ENCODE measurements around the gene ADAM30.

Gene ADAM30

DNA sequence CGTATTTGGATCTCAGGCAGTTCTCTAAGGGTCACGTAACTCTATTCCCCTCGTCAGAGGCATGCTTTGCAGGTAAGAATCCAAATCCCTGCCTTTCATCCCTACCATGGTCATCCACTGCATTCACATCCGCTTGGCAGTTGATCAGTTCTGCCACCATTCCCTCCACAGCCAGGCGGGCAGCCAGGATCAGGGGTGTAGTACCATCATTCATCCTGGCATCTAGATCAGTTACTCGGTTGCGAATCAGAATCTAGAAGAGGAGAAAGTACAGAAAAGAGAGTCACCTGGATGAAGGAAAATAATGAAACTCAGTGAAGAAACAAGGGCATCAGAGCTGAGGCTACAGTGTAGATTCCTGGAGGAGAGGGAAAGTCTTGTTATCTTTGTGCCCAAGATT lies 22.0 kb upstream of the ADAM30 start:
- Mint-ChIP-seq H3K27ac (no peak overlapping the region), H3K4me3 (no peak overlapping the region)

GRCh38 chr1:119917304-119918055 lies 21.2 kb upstream of the ADAM30 start:
- Mint-ChIP-seq H3K9me3 (no peaks in the 10 kb centered on the region), H3K36me3 (peaks cover 66% of the 10 kb centered on the region), H3K4me3 (no peak overlapping the region), H3K27me3 (no peaks in the 10 kb centered on the region), H3K4me1 (no peaks in the 10 kb centered on the region), H3K27ac (peak overlapping the region; percentile 21)
- no peak for DNase-seq
- CTCF ChIA-PET, result interaction anchor here (1.1 kb wide), 1 partner anchor 32 kb away, joined by 4 read pairs; no protein-coding TSS in a partner anchor

More for the DNA sequence above, 22.0 kb upstream of the ADAM30 start:
- H3K9me3 Mint-ChIP-seq, result no peaks in the 10 kb centered on the region
- no peaks in the 10 kb centered on the region for H3K27me3 Mint-ChIP-seq
- CTCF ChIA-PET, result no interaction called here
- no peaks in the 10 kb centered on the region for H3K4me1 Mint-ChIP-seq
- no peak for DNase-seq
- H3K36me3 Mint-ChIP-seq, result peaks cover 68% of the 10 kb centered on the region

DNA sequence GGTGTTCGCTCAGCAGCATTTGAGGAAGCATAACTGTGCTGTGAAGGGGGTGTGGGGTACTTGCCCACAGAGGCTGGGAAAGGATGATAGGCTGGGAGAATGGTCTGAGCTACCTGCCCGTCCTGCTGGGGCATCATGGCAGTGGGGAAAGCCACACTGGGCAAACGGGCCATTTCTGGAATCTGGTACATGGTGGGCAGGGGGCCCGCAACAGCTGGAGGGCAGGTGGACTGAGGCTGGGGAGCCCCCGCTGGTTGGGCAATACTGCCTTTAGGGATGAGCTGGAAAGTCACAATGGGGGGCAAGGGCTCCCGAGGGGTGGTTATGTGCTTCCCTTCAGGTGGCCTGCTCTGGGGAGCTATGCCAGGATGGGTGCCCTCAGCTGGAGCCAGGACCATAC lies 19.2 kb upstream of the ADAM30 start:
- Mint-ChIP-seq H3K4me3 (no peak overlapping the region), H3K36me3 (peaks cover 53% of the 10 kb centered on the region), H3K9me3 (no peaks in the 10 kb centered on the region), H3K27ac (no peak overlapping the region), H3K4me1 (peaks cover 4% of the 10 kb centered on the region), H3K27me3 (no peaks in the 10 kb centered on the region)
- DNase-seq, result no peak
- CTCF ChIA-PET, result no interaction called here

- Mint-ChIP-seq H3K36me3 (peaks cover 48% of the 10 kb centered on the region), H3K27ac (no peak overlapping the region), H3K4me3 (no peak overlapping the region), H3K27me3 (no peaks in the 10 kb centered on the region), H3K4me1 (peaks cover 6% of the 10 kb centered on the region), H3K9me3 (no peaks in the 10 kb centered on the region)
- CTCF ChIA-PET, result no interaction called here
- DNase-seq, result no peak
Observed at GRCh38 chr1:119914071-119914470, 17.8 kb upstream of the ADAM30 start.

DNA sequence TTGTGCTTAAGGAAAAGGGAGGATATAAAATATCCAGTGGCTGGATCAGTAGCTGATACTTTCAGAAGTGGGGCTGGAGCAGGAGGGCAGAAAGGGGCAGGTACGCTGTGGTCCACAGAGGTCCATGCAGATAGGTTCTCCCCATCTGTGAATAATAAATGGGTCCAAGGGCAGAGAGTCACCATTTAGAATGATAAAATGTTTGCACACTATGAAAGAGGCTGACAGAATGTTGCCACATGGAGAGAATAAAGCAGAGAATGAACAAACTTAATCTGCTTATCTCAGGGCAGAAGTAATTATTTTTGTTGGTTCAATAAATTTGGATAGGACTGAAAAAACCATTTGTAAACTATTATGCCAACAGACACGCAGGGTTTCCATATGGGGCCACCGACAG lies 16.6 kb upstream of the ADAM30 start:
- H3K36me3 Mint-ChIP-seq, result peaks cover 41% of the 10 kb centered on the region
- H3K27ac Mint-ChIP-seq, result no peak overlapping the region
- no peaks in the 10 kb centered on the region for H3K9me3 Mint-ChIP-seq
- CTCF ChIA-PET, result no interaction called here
- H3K4me3 Mint-ChIP-seq, result no peak overlapping the region
- no peaks in the 10 kb centered on the region for H3K27me3 Mint-ChIP-seq
- no peak for DNase-seq
- H3K4me1 Mint-ChIP-seq, result peaks cover 6% of the 10 kb centered on the region

DNA sequence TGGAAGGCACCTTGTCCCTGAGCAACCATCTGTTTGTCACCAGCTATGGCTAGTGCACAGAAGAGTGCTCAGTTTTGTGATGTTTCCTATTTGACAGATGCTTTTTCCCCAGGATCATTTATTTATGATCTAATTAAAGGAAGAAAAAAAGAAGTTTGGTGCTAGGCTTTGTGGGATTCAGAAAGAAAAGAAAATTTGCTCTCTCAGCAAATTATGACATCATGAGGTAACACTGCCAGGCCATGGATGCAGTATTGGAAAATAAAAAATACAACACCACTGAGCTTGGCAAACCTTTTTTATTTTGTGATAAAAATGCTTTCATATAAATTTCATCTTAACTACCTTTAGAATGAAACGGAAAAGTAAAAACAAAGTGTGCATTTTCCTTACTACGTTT lies 15.5 kb upstream of the ADAM30 start:
- Mint-ChIP-seq H3K36me3 (peaks cover 33% of the 10 kb centered on the region), H3K27ac (no peak overlapping the region), H3K4me1 (peaks cover 6% of the 10 kb centered on the region), H3K4me3 (no peak overlapping the region), H3K27me3 (peaks cover 8% of the 10 kb centered on the region), H3K9me3 (no peaks in the 10 kb centered on the region)
- no peak for DNase-seq
- CTCF ChIA-PET, result interaction anchor here (1.2 kb wide), 1 partner anchor 42 kb away, joined by 3 read pairs; no protein-coding TSS in a partner anchor

- Mint-ChIP-seq H3K4me1 (peaks cover 6% of the 10 kb centered on the region), H3K9me3 (peaks cover 5% of the 10 kb centered on the region), H3K36me3 (peaks cover 21% of the 10 kb centered on the region), H3K27ac (no peak overlapping the region), H3K4me3 (no peak overlapping the region), H3K27me3 (peaks cover 17% of the 10 kb centered on the region)
- CTCF ChIA-PET, result interaction anchor here (1.2 to 1.3 kb wide), 2 partner anchors 33 to 41 kb away, joined by 3 read pairs; no protein-coding TSS in a partner anchor
- no peak for DNase-seq
Observed at GRCh38 chr1:119910618-119911017, 14.3 kb upstream of the ADAM30 start.

- no peak overlapping the region for H3K27ac Mint-ChIP-seq
- peaks cover 7% of the 10 kb centered on the region for H3K9me3 Mint-ChIP-seq
- peaks cover 15% of the 10 kb centered on the region for H3K36me3 Mint-ChIP-seq
- peaks cover 17% of the 10 kb centered on the region for H3K27me3 Mint-ChIP-seq
- peaks cover 6% of the 10 kb centered on the region for H3K4me1 Mint-ChIP-seq
- DNase-seq, result no peak
- no peak overlapping the region for H3K4me3 Mint-ChIP-seq
- CTCF ChIA-PET, result interaction anchor here (1.3 kb wide), 1 partner anchor 33 kb away, joined by 3 read pairs; no protein-coding TSS in a partner anchor
Observed at GRCh38 chr1:119909890-119910596, 13.7 kb upstream of the ADAM30 start.

DNA sequence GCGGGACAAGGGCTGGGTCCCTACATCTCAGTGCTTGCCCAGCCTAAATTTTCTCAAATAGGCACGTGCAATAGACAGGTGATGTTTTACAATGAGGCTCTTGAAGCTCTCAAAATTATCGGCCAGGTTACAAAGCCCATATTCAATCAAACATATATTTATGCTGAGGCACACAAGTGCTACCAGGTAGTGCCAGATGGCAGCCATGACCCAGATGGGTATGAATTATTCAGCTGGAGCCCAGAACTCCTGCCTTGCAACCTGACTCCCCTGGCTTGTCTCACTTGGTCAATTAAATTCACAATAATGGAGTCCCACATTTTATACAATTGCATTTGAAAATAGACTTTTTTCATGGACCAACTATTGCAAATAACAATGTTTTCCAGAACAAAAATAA lies 12.3 kb upstream of the ADAM30 start:
- Mint-ChIP-seq H3K27me3 (peaks cover 23% of the 10 kb centered on the region), H3K4me3 (no peak overlapping the region), H3K4me1 (peaks cover 6% of the 10 kb centered on the region), H3K9me3 (peaks cover 10% of the 10 kb centered on the region), H3K27ac (no peak overlapping the region), H3K36me3 (peaks cover 5% of the 10 kb centered on the region)
- no peak for DNase-seq
- CTCF ChIA-PET, result interaction anchor here (1.4 kb wide), 1 partner anchor 11 kb away, joined by 5 read pairs; no protein-coding TSS in a partner anchor

- Mint-ChIP-seq H3K27ac (no peak overlapping the region), H3K4me1 (peaks cover 6% of the 10 kb centered on the region), H3K36me3 (no peaks in the 10 kb centered on the region), H3K9me3 (peaks cover 10% of the 10 kb centered on the region), H3K4me3 (no peak overlapping the region), H3K27me3 (peaks cover 38% of the 10 kb centered on the region)
- CTCF ChIA-PET, result interaction anchor here (1.0 to 1.4 kb wide), 2 partner anchors 12 to 23 kb away, joined by 3 to 4 read pairs; no protein-coding TSS in a partner anchor
- no peak for DNase-seq
Observed at GRCh38 chr1:119906927-119907652, 10.8 kb upstream of the ADAM30 start.

- CTCF ChIA-PET, result no interaction called here
- Mint-ChIP-seq H3K9me3 (peaks cover 10% of the 10 kb centered on the region), H3K27me3 (peaks cover 38% of the 10 kb centered on the region), H3K27ac (no peak overlapping the region), H3K4me3 (no peak overlapping the region), H3K4me1 (no peaks in the 10 kb centered on the region), H3K36me3 (no peaks in the 10 kb centered on the region)
- DNase-seq, result no peak
Observed at GRCh38 chr1:119903443-119903835, 7.1 kb upstream of the ADAM30 start.

DNA sequence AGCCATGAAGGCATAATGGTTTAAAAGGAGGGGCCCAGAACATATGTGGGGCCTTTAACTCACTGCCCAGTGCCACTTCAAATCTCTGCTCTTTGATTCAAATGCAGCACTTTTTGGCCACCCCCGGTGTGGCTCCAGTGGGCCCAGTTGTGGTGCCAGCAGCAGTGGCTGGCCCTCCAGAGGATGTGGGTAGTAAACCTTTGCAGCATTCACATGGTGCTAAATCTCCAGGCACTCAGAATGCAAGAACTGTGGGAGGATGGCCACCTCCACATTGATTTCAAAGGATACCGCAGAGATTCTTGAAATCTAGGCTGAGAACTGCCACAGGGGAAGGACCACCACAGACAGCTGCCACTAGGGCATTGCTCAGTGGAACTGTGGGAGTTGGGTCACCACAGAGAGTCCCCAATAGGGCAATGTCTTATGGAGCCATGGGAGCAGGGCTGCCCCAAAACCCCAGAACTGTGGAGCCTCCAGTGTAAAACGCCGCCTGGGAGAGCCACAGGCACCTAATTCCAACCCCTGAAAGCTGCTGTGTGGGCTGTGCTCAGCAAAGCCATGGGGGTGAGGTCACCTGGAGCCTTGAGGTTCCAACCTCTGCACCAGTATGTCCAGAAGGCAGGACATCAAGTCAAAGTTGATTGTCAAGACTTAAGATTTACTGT lies 6.6 kb upstream of the ADAM30 start:
- CTCF ChIA-PET, result no interaction called here
- Mint-ChIP-seq H3K4me3 (no peak overlapping the region), H3K4me1 (no peaks in the 10 kb centered on the region)

DNA sequence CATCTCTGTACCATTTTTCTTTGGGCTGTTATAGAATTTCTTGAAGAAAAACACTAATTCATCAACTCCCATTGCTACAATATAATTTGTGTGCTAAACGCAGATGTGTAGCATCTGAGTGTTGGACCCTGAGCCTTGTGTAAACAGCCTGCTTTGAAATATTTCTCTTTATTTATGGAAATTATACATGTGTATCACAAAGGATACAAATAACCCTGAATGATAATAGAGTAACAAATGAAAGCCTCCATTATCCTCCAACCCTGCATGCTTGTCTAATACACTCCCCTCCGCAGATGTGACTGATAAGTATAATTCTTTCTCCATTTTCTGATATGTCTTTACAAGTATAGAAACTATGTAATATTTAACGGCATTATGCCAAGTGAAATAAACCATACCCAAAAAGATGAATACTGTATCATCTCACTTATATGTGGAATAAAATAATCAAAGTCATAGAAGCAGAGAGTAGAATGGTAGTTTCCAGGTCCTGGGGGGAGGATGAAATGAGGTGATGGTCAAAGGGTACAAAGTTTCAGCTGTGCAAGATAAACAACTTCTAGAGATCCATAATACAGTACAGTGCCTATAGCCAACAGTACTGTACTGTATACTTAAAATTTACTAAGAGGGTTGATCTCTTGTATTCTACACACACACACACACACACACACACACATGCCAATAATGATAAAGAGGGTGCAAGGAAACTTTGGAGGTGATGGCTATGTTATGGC lies 2.8 kb upstream of the ADAM30 start:
- H3K9me3 Mint-ChIP-seq, result no peaks in the 10 kb centered on the region

More for the DNA sequence above, 6.6 kb upstream of the ADAM30 start:
- Mint-ChIP-seq H3K27me3 (peaks cover 38% of the 10 kb centered on the region), H3K36me3 (no peaks in the 10 kb centered on the region), H3K27ac (no peak overlapping the region), H3K9me3 (peaks cover 10% of the 10 kb centered on the region)
- no peak for DNase-seq

More for the DNA sequence above, 2.8 kb upstream of the ADAM30 start:
- no peak for DNase-seq
- no peaks in the 10 kb centered on the region for H3K36me3 Mint-ChIP-seq
- H3K27ac Mint-ChIP-seq, result no peak overlapping the region
- CTCF ChIA-PET, result interaction anchor here (0.7 kb wide), 1 partner anchor 14 kb away, joined by 3 read pairs; no protein-coding TSS in a partner anchor
- peaks cover 21% of the 10 kb centered on the region for H3K27me3 Mint-ChIP-seq
- peaks cover 14% of the 10 kb centered on the region for H3K4me1 Mint-ChIP-seq
- no peak overlapping the region for H3K4me3 Mint-ChIP-seq
